Stimulated activated CD4-positive, alpha-beta T cell treated with anti-CD3 and anti-CD28 coated beads, Interleukin-4, amount 100 ng/mL, for 4 hours (primary cell): ENCODE measurements around the gene FAM163A.

ENCODE experiments used
- DNase-seq, 2 experiments: peaks; one replicate each; pipeline ENCODE4 v3.0.0-alpha.2; 2020

The FAM163A gene

DNA sequence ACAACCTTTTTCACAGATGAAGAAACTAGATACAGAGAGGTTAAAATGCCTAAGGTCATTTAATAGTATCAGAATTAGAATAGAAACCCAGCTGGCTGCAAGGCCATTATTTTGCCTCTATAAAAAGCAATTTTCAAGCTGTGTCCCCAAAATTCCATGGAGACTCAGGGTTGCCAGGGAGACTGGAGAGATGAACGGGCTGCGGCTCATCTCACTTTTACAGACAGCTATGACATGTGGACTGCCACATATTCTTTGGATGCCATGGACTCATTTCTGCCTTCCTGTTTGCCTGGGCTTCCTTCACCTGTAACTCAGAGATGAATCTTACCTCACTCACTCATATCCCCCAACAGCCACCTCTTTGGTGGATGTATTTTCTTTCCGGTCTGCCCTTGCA is 117.6 kb downstream of the FAM163A start:
- no peak for DNase-seq

DNA sequence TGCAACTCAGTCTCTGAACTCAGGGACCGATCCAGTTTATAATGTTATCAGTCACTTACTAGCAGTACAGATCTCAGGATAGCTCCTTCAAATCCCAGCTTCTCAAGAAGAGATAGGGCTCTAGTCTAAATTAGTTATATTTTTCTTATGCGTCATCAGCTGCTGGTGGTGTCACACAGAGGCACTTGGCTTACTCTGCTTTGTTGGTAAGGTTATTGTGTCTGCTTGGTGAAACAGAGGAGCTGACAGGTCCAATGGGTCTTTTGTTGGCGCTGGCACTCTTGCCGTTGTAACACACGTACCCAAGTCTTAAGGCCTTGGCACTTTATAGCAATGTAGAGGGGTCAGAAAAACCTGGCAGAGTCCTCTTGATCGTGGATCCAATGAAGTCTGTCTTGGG is 122.3 kb downstream of the FAM163A start:
- no peak for DNase-seq
